HG02943 (cell line): ENCODE results near the gene FBXW9.
"Not testable (repeated sequence)": the region's sequence is repeated elsewhere in the genome, so short reads cannot be mapped to it uniquely, and the experiment has no call there.

Experiments
- ATAC-seq: cut with Tn5 transposase; IDR thresholded peaks from one replicate; pipeline ENCODE4 v1.9.1; 2021; ENCODE audit warnings: mild to moderate bottlenecking, low read depth, moderate library complexity; ENCODE audit not compliant: unreplicated experiment

Gene FBXW9

DNA sequence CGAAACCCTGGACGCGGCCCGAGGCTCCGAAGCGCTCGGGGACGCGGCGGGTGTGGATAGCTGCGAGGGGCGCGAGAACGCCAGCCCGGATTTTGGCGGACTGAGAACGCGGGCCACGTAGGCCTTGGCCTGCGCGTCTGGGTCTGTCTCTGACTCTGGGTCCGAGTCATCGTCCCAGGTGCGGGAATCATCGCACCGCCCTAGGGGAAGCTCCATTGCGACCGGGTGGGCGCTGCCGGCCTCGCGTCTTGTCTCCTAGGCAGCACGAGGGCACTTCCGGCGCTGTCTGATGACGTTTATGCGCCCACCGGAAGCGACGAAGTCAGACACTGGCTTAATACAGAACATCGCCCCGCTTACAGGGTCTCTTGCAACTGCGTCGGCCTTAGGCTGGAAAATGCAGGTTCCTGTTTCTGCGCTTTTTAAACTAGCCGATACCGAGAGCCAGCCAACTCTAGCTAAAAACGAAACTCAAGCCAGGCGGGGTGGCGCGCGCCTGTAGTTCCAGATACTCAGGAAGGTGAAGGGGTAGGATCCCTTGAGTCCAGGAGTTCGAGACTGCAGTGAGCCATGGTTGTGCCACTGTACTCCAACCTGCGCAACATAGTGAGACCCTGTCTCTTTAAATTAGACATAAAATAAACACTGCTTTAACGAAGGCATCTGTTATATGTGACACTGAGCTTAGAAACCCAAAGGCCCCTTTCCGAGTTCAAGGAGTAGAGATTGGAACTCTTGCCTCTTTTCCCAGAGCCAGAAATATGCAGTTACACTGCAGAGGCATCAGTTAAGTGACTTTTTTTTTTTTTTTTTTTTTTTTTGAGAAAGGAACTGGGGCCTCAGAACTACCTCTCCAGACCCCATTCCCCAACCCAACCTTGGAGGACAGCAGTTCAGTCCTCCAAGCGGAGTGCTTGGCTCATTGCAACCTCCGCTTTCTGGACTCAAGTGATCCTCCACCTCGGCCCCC is at the start of gene FBXW9:
FBXW9 (minus strand) TSS at position 266 of the 970 bp plus-strand sequence; CDS start at position 216, 50 bp downstream.
- ATAC-seq, result peak; percentile 80

DNA sequence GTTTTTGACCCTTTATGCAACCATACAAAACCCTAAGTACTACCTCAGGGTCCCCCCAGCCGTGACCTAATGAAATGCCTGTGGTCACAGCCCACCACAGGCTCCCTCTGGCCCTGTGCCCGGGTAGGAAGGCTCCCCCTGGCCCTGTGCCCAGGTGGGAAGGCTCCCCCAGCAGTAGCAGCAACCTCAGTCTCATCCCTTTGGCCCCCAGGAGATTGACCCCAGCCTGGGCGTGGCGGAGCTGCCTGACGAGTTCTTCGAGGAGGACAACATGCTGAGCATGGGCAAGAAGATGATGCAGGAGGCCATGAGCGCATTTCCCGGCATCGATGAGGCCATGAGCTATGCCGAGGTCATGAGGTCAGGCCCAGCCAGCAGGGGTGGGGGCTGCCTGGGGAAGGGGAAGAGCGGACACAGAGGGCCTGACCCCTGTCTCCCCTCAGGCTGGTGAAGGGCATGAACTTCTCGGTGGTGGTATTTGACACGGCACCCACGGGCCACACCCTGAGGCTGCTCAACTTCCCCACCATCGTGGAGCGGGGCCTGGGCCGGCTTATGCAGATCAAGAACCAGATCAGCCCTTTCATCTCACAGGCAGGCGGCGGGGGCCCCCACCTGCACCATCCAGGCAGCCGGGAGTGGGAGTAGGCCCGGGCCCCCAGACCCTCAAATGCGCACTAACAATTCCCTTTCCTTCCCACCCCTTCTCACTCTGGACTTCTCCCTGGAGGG is 48.9 kb upstream of the FBXW9 start:
- no peak for ATAC-seq

DNA sequence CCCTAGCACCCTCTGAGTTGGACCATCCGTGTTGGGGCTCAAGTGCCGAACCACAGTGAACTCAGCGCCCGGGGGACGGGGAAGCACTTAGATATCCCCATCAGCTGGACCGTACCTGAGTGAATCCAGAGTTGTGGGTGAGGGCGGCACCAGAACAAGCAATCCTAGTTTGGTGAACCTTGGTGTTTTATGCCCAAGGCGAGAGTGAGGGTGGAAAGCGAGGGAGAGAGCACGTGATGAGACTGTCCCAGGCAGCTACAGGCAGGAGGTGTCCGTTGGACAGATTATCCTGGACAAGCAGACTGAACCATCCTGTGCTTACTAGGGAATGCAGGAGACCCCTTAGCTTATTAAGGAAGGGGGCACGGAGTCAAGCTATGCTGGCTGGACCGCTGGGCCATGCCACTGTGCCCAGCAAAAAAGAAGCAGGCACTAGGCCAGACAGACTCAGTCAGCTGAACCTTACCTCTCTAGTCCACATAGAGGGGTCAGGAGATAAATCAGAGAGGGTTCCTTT is 41.5 kb upstream of the FBXW9 start:
- ATAC-seq, result no peak

DNA sequence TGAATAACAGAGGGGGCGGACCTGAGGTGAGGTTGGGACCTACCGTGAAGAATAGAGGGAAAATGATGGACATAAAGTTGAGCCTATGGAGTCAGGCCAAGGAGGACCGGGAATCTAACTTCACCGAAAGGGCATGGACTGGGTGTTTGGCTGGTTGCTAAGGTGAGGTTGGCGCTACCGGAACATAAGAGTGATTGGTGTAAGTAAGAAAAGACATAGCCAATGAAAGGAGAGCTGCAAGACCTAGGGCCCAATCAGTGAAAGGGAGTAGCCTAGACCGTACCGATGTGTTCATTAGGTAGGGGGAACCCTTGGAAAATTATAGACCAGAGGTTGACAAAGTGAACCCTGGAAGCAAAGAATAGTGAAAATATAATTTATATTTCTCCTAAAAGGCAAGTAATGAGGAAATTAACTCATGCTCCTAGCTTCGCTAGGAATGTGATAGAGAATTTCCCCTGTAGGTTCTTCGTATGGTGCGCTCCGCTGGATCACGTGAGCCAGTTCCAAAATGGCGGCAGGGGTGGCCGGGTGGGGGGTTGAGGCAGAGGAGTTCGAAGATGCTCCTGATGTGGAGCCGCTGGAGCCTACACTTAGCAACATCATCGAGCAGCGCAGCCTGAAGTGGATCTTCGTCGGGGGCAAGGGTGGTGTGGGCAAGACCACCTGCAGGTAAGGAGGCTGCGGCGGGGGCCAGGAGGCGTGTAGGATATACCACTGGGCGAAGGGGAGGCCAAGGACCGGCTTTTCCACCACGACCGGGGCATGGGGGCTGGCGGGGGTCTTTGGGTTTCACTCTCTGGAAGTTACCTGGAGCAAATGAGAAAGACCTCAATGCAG is 40.8 kb upstream of the FBXW9 start, which contains the start of gene GET3:
GET3 (plus strand) TSS at position 503 of the 840 bp plus-strand sequence; CDS start at position 512, 9 bp downstream.
- peak; percentile 50 for ATAC-seq

DNA sequence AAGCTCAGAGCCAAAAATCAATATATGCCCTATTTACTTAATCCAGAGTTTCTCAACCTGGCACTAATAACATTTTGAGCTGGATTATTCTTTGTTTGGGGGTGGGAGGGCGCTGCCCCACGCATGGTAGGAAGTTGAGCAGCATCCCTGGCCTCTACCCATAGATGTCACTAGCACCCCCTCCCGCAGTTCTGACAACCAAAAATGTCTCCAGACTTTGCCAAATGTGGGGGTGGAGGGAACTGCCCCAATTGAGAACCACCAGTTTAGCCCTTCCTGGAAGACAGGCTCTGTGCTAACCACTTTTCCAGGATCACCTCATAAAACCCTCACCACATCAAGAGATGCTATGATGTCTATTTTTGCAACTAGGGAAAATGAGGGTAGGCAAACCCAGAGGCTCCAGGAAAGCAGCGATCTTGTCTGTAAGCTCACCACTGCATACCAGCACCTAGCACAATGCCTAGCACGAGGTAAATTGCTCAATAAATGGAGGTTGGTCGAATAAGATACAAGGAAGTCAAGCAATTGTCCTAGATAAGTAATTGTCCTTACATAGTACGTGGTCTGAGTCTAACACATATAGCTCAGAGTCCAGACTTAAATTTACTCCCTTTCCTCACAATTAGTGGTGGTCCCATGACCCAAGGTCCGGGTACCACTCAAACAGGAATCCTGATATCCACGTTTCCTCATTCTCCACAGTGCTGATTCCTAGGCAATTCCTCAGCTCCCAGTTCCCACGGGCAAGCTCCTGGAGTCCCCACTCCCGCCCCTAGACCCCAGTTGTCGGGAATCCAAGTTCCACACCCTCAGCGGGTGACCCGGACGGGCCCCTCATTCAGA is 37.2 kb upstream of the FBXW9 start:
- ATAC-seq, result no peak

GRCh38 chr19:12731337-12731736 is 34.9 kb upstream of the FBXW9 start:
- ATAC-seq, result no peak

DNA sequence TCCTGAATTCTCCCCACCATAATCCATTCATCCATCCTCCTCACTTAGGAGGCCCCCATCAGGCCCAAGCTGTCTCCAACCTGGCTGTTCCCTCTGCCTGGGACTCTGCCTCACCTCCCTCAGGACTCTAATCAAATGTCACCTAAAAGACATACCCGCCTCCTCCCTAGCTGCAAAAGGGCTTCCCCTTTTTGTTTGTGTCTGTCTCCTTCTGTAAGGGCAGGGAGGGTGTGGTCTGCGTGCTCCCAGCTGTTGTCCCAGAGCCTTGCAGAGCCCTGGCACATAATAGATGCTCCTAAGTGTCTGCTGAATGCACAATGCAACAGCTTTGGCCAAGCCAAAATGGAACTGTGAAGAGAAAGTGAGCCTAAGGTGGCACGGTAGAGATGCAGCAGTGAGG is 33.6 kb upstream of the FBXW9 start:
- no peak for ATAC-seq

DNA sequence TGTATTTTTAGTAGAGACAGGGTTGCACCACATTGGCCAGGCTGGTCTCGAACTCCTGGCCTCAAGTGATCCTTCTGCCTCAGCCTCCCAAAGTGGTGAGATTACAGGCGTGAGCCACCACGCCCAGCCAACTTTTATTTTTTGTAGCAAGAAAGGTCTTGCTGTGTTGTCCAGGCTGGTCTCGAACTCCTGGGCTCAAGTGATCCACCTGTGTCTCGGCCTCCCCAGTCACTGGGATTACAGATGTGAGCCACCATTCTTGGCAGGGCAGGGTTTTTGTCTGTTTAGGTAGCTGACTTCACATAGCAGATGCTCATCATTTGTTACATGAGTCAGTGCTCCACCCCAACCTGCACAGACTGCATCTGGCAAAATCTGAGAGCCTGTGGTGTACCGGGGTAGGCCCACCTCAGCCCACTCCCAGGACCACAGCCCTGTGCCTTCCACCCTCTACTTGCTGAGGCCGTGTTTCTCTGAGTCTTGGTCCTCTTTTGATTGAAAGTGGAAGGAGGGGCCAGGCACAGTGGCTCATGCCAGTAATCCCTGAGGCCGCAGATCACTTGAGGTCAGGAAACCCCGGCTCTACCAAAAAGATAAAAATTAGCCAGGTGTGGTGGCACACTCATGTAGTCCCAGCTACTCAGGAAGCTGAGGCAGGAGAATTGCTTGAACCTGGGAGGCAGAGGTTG is 31.5 kb upstream of the FBXW9 start:
- no peak for ATAC-seq

DNA sequence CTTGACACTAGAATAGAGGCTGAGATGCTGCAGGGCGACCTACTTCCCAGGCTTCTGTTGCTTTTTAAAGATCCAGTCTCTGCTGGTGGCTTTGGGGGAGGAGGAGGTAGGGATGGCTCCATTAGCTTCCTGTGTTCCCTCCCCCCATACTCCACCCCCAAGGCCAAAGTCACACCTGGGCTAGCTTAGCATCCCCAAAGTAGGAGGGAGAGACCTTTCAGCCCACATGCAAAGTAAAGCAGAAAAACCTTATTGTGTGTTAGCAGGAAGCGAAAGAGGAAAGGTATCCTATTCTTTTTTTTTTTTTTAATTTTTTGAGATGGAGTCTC is 30.5 kb upstream of the FBXW9 start:
- ATAC-seq, result no peak

DNA sequence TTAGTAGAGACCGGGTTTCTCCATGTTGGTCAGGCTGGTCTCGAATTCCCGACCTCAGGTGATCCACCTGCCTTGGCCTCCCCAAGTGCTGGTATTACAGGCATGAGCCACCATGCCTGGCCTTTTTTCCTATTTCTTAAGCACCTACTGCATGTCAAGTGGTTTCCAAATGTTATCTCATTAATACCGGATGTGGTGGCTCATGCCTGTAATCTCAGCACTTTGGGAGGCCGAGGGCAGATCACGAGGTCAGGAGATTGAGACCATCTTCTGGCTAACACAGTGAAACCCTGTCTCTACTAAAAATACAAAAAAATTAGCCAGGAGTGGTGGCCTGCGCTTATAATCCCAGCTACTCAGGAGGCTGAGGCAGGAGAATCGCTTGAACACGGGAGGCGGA is 29.2 kb upstream of the FBXW9 start:
- ATAC-seq, result not testable (repeated sequence)

DNA sequence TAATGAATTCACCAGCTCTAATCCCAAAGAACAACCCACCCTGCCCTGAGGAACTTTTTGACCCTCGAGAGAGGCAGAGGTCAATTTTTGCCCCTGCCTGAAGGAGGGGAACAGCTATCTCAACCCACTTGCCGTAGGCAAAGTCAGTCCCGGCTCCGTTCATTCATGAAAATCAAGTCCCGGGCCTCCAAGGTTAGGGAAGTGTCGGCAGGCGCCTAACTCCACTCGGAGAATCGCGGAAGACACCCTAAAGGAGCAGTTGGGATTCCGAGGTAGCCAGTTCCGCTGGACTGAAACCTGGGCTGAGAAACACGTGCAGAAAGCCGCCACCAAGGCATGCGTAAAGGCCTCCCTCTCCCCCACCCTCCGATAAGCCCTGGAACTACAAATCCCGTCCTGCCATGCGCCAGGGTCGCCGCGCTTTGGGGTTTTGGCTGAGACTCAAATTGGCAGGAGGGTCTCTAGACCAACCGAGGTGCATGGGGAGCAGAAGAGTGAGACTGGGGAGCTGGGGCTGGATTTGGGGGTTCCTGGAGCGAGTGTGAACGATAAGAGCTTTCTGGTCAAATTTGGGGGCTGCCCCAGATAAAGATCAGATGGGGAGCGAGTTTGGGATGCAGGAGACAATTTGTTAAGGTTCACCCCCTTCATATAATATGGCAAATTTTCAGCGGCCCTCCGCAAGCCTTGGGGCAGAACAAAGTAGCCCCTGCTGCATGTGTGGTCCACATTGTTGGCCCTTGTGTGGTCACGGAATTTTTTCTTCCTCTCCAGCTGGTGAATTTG is 27.4 kb upstream of the FBXW9 start, which contains the start of gene TNPO2:
TNPO2 (minus strand) TSS at position 292 of the 786 bp plus-strand sequence. CDS start 2,955 bp downstream, outside the sequence.
- no peak for ATAC-seq

DNA sequence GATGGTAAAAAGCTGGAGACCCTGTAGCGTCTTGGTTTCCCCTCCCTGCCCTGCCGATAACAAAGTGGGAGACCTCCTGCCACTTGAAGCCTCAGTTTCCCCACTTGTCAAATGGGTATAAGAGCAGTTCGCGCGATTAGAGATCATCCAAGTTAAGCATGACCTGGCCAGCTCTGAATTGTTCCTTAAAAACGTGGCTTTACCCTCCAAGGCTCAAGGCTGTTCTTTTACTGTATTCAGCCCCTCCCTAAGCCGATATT is 26.9 kb upstream of the FBXW9 start:
- ATAC-seq, result no peak

- peak; percentile 85 for ATAC-seq
Observed at GRCh38 chr19:12722566-12723380, 26.3 kb upstream of the FBXW9 start.

DNA sequence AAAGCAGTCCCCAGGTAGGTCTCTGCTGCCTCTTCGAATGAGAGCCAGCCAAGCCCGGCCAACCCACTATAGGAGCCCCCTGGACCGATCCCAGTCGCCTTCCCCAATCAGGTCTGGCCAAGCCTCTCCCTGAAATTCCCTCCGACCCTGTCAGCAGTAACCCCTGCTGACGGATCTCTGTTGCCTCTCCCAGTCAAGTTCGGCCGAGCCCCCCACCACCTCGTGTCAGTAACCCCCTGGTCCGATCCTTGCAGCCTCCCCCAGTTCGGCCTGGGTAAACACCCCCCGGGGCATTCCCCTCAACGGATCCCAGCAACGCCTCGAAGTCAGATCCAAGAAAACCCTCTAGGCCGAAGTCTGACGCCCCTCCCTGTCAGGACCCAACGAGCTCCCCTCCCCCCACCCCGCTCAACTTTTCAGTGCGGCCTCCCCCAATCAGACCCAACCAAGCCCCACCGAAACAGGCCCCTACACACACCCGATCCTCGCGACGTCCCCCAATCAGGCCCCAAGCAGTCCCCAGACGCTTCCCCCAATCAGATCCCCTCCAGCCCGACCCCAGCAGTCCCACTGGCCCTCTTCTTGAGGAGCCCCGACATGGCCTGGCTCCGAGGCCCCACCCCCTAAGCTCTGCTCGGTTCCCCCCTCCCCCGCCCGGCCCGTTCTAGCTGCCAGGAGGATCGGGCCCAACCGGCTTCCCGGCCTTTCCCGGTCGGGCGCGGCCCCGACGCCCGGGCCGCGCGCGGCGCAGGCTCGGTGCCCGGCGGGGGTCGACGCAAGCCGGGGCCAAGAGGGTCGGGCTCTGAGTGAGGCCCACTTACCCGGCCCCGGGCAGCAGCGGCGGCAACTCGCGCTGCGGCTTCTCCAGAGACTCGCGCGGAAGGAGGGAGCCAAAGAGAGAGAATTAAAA is 25.5 kb upstream of the FBXW9 start:
- ATAC-seq, result peak; percentile 17

DNA sequence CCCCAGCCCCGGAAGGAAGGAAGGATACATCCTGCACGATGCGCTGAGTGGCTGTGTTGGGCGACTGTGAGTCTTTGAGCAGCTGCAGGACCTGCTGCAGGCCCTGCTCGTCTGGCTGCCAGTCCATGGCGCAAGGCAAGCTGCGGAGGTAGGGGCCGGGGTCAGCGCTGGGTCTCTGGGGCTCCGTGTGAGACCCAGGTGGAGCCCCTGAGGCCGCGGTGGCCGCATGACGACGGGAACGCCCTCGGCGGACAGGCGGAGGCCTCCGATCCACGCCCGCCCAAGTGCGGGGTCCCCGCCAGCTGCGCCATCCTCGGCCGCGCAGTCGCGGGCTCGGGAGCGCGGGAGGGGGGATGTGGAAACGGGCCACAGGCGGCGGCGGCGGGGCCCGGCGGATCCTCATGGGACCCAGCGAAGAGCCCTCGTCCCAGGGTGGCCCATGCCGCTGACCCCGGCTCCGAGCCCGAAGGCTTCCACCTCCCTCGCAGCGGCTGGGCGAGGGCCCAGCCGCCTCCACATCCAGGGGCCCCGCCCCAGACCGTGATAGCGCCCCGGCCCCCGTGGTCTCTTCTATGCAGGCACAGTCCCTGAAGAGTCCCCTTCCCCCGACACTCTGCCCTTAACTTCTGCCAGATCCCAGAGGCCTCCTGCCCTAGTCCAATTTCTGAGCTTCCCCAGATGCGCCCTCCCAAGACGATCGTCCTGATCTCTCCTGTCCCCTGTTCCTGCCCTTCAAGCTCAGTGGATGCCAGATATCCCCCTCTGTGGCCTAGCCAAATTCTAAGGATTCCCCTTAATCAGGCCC is 24.6 kb upstream of the FBXW9 start:
- ATAC-seq, result no peak

GRCh38 chr19:12720296-12720695 is 23.9 kb upstream of the FBXW9 start:
- no peak for ATAC-seq
